NCI-H2227 (cell line): ENCODE measurements around the gene RASSF10.

Experiments used
- DNase-seq: peaks from one replicate; lab custom pipeline; 2025; ENCODE audit not compliant: unreplicated experiment; lab: John Stamatoyannopoulos, UW

Gene RASSF10

DNA sequence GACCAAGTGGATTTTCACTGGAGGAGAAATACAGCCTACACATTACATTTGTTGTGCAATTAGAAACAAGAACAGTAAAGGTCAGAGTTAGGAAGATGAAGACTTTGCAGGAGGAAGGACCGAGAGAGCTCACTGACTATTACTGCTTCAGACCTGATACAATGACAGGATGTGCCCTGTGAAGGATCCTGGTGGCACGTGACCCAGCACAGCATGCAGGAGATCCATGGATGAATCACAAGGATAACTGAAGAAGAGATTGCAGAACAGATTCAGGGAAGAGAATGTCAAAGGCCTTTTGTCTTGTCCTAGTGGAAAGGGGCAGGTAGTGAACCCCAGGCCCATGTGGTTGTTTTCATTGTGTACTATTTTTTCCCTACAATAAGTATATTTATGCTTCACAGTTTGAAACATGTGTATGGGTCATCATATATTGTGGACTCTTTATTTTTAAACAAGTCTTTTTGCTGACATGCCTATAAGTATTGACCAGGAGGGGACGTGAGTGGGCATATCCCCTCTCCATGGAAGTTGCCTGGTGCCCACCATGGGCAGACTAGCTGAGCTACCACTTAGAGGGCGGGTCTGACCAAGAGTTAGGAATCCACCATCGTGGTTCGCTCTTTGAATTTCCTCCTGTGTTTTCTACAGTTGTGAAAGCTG, 44.3 kb downstream of the RASSF10 start:
- no peak for DNase-seq

DNA sequence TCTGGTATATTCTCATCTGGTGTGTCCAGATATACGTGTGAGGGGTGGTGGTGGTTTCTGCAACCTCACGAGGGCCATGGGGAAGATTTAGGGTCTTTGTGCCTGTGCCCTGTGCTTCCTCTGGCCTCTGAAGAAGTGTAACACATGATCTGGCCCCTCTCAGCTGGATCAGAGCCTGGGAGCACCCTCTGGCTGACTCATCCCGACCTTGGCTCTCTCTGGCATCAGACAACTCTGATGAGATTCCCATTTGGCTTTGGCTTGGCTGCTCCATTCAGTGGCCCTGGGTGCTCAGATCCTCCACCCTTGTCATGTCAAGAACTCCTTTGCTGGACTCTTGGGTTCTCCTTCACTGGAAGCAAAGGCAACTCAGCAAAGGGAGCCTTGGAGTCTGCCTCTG, 45.2 kb downstream of the RASSF10 start:
- no peak for DNase-seq

DNA sequence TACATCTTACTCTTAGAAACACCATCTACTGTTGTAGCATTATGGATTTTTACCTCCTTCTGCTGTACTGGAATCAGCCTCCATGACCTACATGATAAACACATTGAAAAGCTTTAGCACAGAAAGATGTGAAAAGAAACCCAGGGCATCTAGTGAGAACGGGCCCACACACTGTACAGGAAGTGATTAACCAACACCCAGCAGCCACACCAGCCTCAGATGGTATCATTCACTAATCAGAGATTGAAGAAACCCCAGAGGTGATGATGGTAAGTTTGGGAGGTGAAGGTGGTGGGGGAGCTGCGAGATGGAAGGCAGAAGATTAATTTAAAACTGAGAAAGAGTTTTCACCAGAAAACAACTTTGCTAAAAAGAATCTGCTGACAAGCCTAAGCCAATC, 46.1 kb downstream of the RASSF10 start:
- no peak for DNase-seq

DNA sequence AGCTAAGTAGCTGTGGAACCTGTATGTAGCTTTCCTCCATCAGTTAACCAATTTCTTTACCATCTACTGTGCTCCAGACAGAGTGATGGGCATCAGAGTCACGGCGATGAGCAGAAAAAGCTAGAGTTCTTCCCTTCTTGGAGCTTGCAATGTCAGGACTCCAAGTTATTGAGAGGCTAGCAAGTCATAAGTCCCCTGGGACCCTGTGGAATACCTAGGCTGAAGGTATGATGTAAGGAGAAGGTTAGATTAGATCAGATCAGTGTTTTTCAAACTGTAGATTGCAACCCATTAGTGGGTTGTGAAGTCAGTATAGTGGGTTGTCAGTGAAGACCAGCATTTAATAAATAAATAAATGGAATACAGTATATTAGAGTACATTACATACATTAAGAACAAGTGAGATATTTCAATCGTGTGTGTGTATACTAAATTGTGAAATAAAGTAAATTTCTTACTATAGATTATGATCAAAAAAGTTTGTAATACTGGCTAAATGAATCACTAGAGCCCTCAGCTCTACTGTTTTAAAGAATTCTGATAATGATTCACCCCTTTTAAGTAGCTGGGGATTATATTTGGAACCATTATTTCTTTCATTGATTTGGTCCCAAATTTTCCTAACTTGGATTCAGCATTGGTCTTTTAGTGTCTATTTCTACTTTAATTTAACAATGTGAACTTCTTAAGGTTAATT, 52.3 kb downstream of the RASSF10 start:
- DNase-seq: no peak
